Endothelial cell of umbilical vein (primary cell): ENCODE measurements around the gene NTN4. TPM values are rescaled to one million over a fixed set of nuclear protein-coding genes. Genes with fewer than 3 reads are reported as not detected.

Experiments
- BruUV-seq: library from RNA; stranded (reverse); fragments of 400-500 nt; replicated peaks from 2 replicates; lab custom pipeline; 2021; lab: Mats Ljungman, UMichigan
- CTCF ChIA-PET: fragments of 300-600, 350-600 bp; sonication (Branson Sonifier 250); formaldehyde crosslinking; loops from one replicate; lab custom pipeline; 2021; ENCODE audit warnings: antibody characterized with exemption, inconsistent platforms; lab: Charles Lee
- POLR2A ChIA-PET: fragments of 300-600, 350-600 bp; sonication (Branson Sonifier 250); formaldehyde crosslinking; loops from one replicate; lab custom pipeline; 2021; ENCODE audit warnings: antibody characterized with exemption, inconsistent platforms; lab: Charles Lee
- DNase-seq: peaks from one replicate; pipeline ENCODE4 v3.0.0-alpha.2; 2011; ENCODE audit warnings: low read depth, low spot score
- FAIRE-seq: peaks from 2 replicates; lab custom pipeline; 2011; peaks lifted over from hg19 to GRCh38; lab: Jason Lieb, UNC
- H2AFZ ChIP-seq: 2 replicates; pipeline ENCODE4 v1.6.0; 2012; ENCODE audit warnings: low read depth, low read length, control low read depth, inconsistent platforms
- H3K27ac ChIP-seq: 2 replicates; pipeline ENCODE4 v1.5.1; 2011; ENCODE audit warnings: low read depth, mild to moderate bottlenecking, control low read depth, low read length, moderate library complexity; ENCODE audit not compliant: insufficient read depth
- H3K27me3 ChIP-seq, 2 experiments: 2 replicates each; pipeline versions ENCODE4 v1.6.0 to v1.6.1; 2011; ENCODE audit warnings: low read length in 2 of 2, mixed read lengths in 1 of 2; ENCODE audit not compliant: control insufficient read depth in 2 of 2, insufficient read depth in 2 of 2
- H3K36me3 ChIP-seq, 2 experiments: 2 replicates in 1 of 2; 3 replicates in 1 of 2; pipeline ENCODE4 v1.5.1; 2011; ENCODE audit warnings: low read length in 2 of 2, mild to moderate bottlenecking in 1 of 2, moderate library complexity in 1 of 2; ENCODE audit not compliant: control insufficient read depth in 2 of 2, insufficient read depth in 2 of 2; ENCODE audit errors: extremely low read depth in 1 of 2
- H3K4me1 ChIP-seq: 3 replicates; pipeline ENCODE4 v1.5.1; 2011; ENCODE audit warnings: mild to moderate bottlenecking, low read length; ENCODE audit not compliant: control insufficient read depth, insufficient read depth; ENCODE audit errors: extremely low read depth
- H3K4me2 ChIP-seq: 2 replicates; pipeline ENCODE4 v1.6.1; 2011; ENCODE audit warnings: low read length, control low read depth, mixed read lengths; ENCODE audit not compliant: insufficient read depth
- H3K4me3 ChIP-seq, 3 experiments: fragments of 200-600 bp in 1 of 3; sonication (generic), shearing (Covaris generic) in 1 of 3; replicated peaks in 1 of 3; 2 replicates each; pipeline ENCODE4 v1.5.1; 2011 to 2016; ENCODE audit warnings: control low read depth in 3 of 3, low read length in 3 of 3, mild to moderate bottlenecking in 2 of 3, inconsistent platforms in 1 of 3, low read depth in 1 of 3, moderate library complexity in 1 of 3; ENCODE audit not compliant: insufficient read depth in 1 of 3
- H3K79me2 ChIP-seq: 2 replicates; pipeline ENCODE4 v1.6.0; 2012; ENCODE audit warnings: low read length, inconsistent platforms; ENCODE audit not compliant: control insufficient read depth, insufficient read depth
- H3K9ac ChIP-seq: replicated peaks from 2 replicates; pipeline ENCODE3; 2011; ENCODE audit warnings: low read length, control low read depth; ENCODE audit not compliant: insufficient read depth; ENCODE audit errors: extremely low read depth
- H3K9me1 ChIP-seq: replicated peaks from 3 replicates; pipeline ENCODE4 v1.6.0; 2011; ENCODE audit warnings: mild to moderate bottlenecking, low read length; ENCODE audit not compliant: control insufficient read depth, insufficient read depth; ENCODE audit errors: extremely low read depth
- H3K9me3 ChIP-seq: replicated peaks from 2 replicates; pipeline ENCODE4 v1.5.1; 2012; ENCODE audit warnings: low read length, inconsistent platforms; ENCODE audit not compliant: control insufficient read depth, insufficient read depth
- H4K20me1 ChIP-seq: replicated peaks from 2 replicates; pipeline ENCODE3; 2011; ENCODE audit warnings: mild to moderate bottlenecking, low read length; ENCODE audit not compliant: control insufficient read depth, insufficient read depth; ENCODE audit errors: extremely low read depth
- CTCF ChIP-seq, 2 donors: IDR thresholded peaks; 1 replicate in 1 of 2; 2 replicates in 1 of 2; pipeline ENCODE4 v1.5.1; 2011; ENCODE audit warnings: low read length in 2 of 2, mild to moderate bottlenecking in 2 of 2, moderate library complexity in 2 of 2, control low read depth in 1 of 2, inconsistent platforms in 1 of 2, low read depth in 1 of 2; ENCODE audit not compliant: insufficient read depth in 1 of 2; ENCODE audit errors: extremely low read depth in 1 of 2
- EZH2 ChIP-seq: IDR thresholded peaks from 2 replicates; pipeline ENCODE4 v1.6.1; 2012; ENCODE audit warnings: borderline replicate concordance, low read depth, mild to moderate bottlenecking, moderate library complexity, low read length, inconsistent platforms; ENCODE audit not compliant: severe bottlenecking
- FOS ChIP-seq: IDR thresholded peaks from 2 replicates; pipeline ENCODE4 v1.6.1; 2011; ENCODE audit warnings: mild to moderate bottlenecking, low read length, moderate library complexity, borderline replicate concordance; ENCODE audit not compliant: insufficient read depth
- GATA2 ChIP-seq: IDR thresholded peaks from 2 replicates; pipeline ENCODE4 v1.7.0; 2011; ENCODE audit warnings: low read depth, mild to moderate bottlenecking, moderate library complexity, mixed read lengths, low read length; ENCODE audit not compliant: insufficient read length, insufficient read depth
- JUN ChIP-seq: IDR thresholded peaks from 2 replicates; pipeline ENCODE4 v1.6.1; 2011; ENCODE audit warnings: borderline replicate concordance, low read depth; ENCODE audit not compliant: insufficient read length, insufficient read depth
- MAX ChIP-seq: IDR thresholded peaks from 2 replicates; pipeline ENCODE4 v1.6.1; 2011; ENCODE audit not compliant: insufficient read depth, insufficient read length
- MYC ChIP-seq: IDR thresholded peaks from one replicate; pipeline ENCODE4 v1.6.1; 2011; ENCODE audit warnings: mild to moderate bottlenecking, low read depth, low read length
- POLR2A ChIP-seq: IDR thresholded peaks from 2 replicates; pipeline ENCODE4 v1.6.1; 2012; ENCODE audit warnings: low read depth, mild to moderate bottlenecking, control low read depth, low read length
- POLR2AphosphoS5 ChIP-seq: IDR thresholded peaks from 2 replicates; pipeline ENCODE4 v1.6.1; 2012; ENCODE audit warnings: low read depth, mild to moderate bottlenecking, control low read depth, low read length, moderate library complexity; ENCODE audit not compliant: insufficient read depth
- dilution Hi-C: fragments of 300-500 bp; cut with MboI; formaldehyde crosslinking; loops from one replicate; pipeline ENCODE4 v1.15.0; 2019; ENCODE audit warnings: low sequenced_read_pairs; ENCODE audit not compliant: extremely low pct_ligation_motif_present
- intact Hi-C: fragments of 100-400 bp; cut with micrococcal nuclease; formaldehyde crosslinking; loops from one replicate; pipeline ENCODE4 v1.10.0; 2022
- polyA plus RNA-seq, 4 experiments: library from polyadenylated mRNA; depleted of rRNA in 3 of 4; stranded (reverse) in 3 of 4; unstranded in 1 of 4; fragments of >200 nt; gene quantifications; 2 replicates each; pipeline versions ENCODE4 v1.2.1 to v1.2.3, GENCODE V29; 2011 to 2012; ENCODE audit warnings: missing spikeins in 1 of 4
- total RNA-seq: library from RNA; stranded (reverse); gene quantifications from 2 replicates; pipeline ENCODE4 v1.2.3, GENCODE V29; 2021

Gene NTN4
- total and polyA plus RNA-seq, 2 donors (not counting 3 experiments of a cell fraction or from before 2014, with no cell fraction given) = 120 to 317 TPM

GRCh38 chr12:95733141-95733825, 57.3 kb downstream of the NTN4 start:
- ChIA-PET CTCF (interaction anchor here (0.7 to 2.2 kb wide), 7 partner anchors 10 to 158 kb away, joined by 3 to 8 read pairs (median 4); no protein-coding TSS in a partner anchor), POLR2A (no interaction called here)
- H4K20me1 ChIP-seq = no peaks in the 10 kb centered on the region
- no peaks in the 10 kb centered on the region for H3K4me1 ChIP-seq
- H3K4me2 ChIP-seq = no peak overlapping the region
- peaks cover 4 to 43% of the 10 kb centered on the region in 2 experiments for H3K36me3 ChIP-seq
- no peaks in the 10 kb centered on the region for H3K27me3 ChIP-seq
- dilution Hi-C loops (no loop called here), intact Hi-C loops (no loop called here)
- no peak overlapping the region for H3K9ac ChIP-seq
- H3K27ac ChIP-seq = no peak overlapping the region
- H3K4me3 ChIP-seq = no peak overlapping the region
- no peak for TF ChIP-seq CTCF (IDR thresholded peaks at IDR 0.05; ENCODE audit: extremely low read depth in 1 of 2, insufficient read depth in 1 of 2, low read depth in 1 of 2, low read length in 2 of 2)
- no peak for TF ChIP-seq GATA2
- no peak for TF ChIP-seq EZH2
- TF ChIP-seq POLR2A = no peak
- no peak for TF ChIP-seq FOS
- no peak for TF ChIP-seq MAX
- TF ChIP-seq JUN = no peak
- TF ChIP-seq POLR2AphosphoS5 = no peak
- TF ChIP-seq MYC = no peak
- no TSS peak for BruUV-seq
- no peaks in the 10 kb centered on the region for H3K79me2 ChIP-seq
- no peak overlapping the region for H2AFZ ChIP-seq
- peak; percentile 42 for DNase-seq
- no peaks in the 10 kb centered on the region for H3K9me3 ChIP-seq
- no peak for FAIRE-seq
- H3K9me1 ChIP-seq = no peaks in the 10 kb centered on the region
